ENCODE results near the gene SHISA6. TPM values are rescaled to one million over a fixed set of nuclear protein-coding genes. Genes with fewer than 3 reads are reported as not detected.

The SHISA6 gene
- total RNA-seq, 1 experiment from 2014 or later, result not detected

DNA sequence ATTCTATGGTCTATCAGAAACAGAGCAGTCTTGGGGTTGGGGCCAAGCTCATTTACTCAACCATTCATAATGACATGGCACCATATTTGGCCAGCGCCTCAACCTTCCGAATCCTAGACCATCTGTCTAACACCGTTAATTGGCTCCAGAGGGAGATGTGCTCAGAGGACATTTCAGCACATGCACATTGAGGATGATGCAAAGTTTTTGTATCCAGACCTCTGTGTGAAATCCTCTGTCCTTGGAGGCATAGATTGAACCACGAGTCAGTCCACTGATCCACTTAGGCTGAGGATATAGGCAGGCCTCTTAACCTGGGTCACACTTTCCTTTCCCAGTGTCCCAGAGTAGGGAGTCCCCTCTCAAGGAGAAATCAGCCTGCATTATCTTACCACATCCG is 85.5 kb downstream of the SHISA6 start:
- ATAC-seq, result no peak
- intact Hi-C loops (cut with micrococcal nuclease; ENCODE audit: unreplicated experiment), result no loop called here
- TF ChIP-seq, protein P1, sequence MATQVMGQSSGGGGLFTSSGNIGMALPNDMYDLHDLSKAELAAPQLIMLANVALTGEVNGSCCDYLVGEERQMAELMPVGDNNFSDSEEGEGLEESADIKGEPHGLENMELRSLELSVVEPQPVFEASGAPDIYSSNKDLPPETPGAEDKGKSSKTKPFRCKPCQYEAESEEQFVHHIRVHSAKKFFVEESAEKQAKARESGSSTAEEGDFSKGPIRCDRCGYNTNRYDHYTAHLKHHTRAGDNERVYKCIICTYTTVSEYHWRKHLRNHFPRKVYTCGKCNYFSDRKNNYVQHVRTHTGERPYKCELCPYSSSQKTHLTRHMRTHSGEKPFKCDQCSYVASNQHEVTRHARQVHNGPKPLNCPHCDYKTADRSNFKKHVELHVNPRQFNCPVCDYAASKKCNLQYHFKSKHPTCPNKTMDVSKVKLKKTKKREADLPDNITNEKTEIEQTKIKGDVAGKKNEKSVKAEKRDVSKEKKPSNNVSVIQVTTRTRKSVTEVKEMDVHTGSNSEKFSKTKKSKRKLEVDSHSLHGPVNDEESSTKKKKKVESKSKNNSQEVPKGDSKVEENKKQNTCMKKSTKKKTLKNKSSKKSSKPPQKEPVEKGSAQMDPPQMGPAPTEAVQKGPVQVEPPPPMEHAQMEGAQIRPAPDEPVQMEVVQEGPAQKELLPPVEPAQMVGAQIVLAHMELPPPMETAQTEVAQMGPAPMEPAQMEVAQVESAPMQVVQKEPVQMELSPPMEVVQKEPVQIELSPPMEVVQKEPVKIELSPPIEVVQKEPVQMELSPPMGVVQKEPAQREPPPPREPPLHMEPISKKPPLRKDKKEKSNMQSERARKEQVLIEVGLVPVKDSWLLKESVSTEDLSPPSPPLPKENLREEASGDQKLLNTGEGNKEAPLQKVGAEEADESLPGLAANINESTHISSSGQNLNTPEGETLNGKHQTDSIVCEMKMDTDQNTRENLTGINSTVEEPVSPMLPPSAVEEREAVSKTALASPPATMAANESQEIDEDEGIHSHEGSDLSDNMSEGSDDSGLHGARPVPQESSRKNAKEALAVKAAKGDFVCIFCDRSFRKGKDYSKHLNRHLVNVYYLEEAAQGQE (IDR thresholded peaks at IDR 0.05; ENCODE audit: insufficient read depth in 1 of 2, low read depth in 2 of 2, low read length in 1 of 2), result no peak
- no peak for TF ChIP-seq SIN3A (IDR thresholded peaks at IDR 0.05; ENCODE audit: borderline replicate concordance, insufficient read depth, low read depth, low read length)
- TF ChIP-seq TCF7L2 (IDR thresholded peaks at IDR 0.05; ENCODE audit: low read depth, low read length), result no peak
- TF ChIP-seq POLR2AphosphoS5 (IDR thresholded peaks at IDR 0.05; ENCODE audit: low read depth, low read length), result no peak
- TF ChIP-seq, protein P2, sequence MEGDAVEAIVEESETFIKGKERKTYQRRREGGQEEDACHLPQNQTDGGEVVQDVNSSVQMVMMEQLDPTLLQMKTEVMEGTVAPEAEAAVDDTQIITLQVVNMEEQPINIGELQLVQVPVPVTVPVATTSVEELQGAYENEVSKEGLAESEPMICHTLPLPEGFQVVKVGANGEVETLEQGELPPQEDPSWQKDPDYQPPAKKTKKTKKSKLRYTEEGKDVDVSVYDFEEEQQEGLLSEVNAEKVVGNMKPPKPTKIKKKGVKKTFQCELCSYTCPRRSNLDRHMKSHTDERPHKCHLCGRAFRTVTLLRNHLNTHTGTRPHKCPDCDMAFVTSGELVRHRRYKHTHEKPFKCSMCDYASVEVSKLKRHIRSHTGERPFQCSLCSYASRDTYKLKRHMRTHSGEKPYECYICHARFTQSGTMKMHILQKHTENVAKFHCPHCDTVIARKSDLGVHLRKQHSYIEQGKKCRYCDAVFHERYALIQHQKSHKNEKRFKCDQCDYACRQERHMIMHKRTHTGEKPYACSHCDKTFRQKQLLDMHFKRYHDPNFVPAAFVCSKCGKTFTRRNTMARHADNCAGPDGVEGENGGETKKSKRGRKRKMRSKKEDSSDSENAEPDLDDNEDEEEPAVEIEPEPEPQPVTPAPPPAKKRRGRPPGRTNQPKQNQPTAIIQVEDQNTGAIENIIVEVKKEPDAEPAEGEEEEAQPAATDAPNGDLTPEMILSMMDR (IDR thresholded peaks at IDR 0.05), result no peak

DNA sequence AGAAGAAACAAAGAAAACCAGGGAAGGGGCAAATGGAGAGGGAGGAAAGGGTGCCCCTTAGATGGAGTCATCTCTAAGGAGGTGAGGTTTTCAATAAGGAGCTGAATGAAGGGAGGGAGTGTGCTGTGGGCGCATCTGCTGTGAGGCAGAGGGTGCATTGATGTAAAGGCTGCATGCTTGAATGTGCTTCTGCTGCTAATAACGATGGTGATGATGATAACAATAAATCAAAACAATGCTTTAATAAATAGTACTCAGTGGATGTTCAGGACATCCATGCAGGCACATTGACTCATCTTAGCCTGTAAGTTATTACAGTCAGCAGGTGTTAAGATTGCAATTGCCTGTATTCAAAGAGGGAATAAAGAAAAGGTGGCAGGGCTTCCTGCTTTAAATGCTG is 87.8 kb downstream of the SHISA6 start:
- ChIA-PET POLR2A (no interaction called here), CTCF (no interaction called here)
- ATAC-seq (no peak), DNase-seq (ENCODE audit: low read depth, low spot score) (no peak)
- BruUV-seq (replicated peaks), result no TSS peak
- no peak overlapping the region for H3K27ac ChIP-seq (ENCODE audit: low read length)
- no peak for TF ChIP-seq TCF7L2 (IDR thresholded peaks at IDR 0.05; ENCODE audit: low read depth, low read length)
- TF ChIP-seq, protein P2 (IDR thresholded peaks at IDR 0.05), result no peak
- no peaks in the 10 kb centered on the region for H3K4me1 ChIP-seq (ENCODE audit: control insufficient read depth, insufficient read depth, low read length)
- H3K9me3 ChIP-seq (ENCODE audit: control insufficient read depth, insufficient read depth, low read depth, low read length), result no peaks in the 10 kb centered on the region
- H3K36me3 ChIP-seq (ENCODE audit: control insufficient read depth, insufficient read depth, low read length), result no peaks in the 10 kb centered on the region
- H3K27me3 ChIP-seq (ENCODE audit: control insufficient read depth, insufficient read depth, low read length), result no peaks in the 10 kb centered on the region
- no peak overlapping the region for H3K4me3 ChIP-seq (ENCODE audit: low read depth in 2 of 2, low read length in 2 of 2)
- in situ Hi-C loops (cut with HindIII; ENCODE audit: low pct_unique_long_range_greater_than_20kb, low sequenced_read_pairs), result no loop called here
- intact Hi-C loops (cut with micrococcal nuclease; ENCODE audit: unreplicated experiment), result no loop called here

More for the DNA sequence above, 85.5 kb downstream of the SHISA6 start:
- H3K36me3 ChIP-seq (ENCODE audit: control insufficient read depth, insufficient read depth, low read length), result no peaks in the 10 kb centered on the region
- in situ Hi-C loops (cut with HindIII; ENCODE audit: low pct_unique_long_range_greater_than_20kb, low sequenced_read_pairs), result no loop called here
- no peak overlapping the region for H3K4me3 ChIP-seq (ENCODE audit: low read depth in 2 of 2, low read length in 2 of 2)
- no TSS peak for BruUV-seq (replicated peaks)
- H3K27me3 ChIP-seq (ENCODE audit: control insufficient read depth, insufficient read depth, low read length), result no peaks in the 10 kb centered on the region
- no peak for DNase-seq (ENCODE audit: low read depth, low spot score)
- H3K4me1 ChIP-seq (ENCODE audit: control insufficient read depth, insufficient read depth, low read length), result no peaks in the 10 kb centered on the region
- no peaks in the 10 kb centered on the region for H3K9me3 ChIP-seq (ENCODE audit: control insufficient read depth, insufficient read depth, low read depth, low read length)
- CTCF ChIA-PET, result no interaction called here
- H3K27ac ChIP-seq (ENCODE audit: low read length), result no peak overlapping the region
- POLR2A ChIA-PET, result no interaction called here

DNA sequence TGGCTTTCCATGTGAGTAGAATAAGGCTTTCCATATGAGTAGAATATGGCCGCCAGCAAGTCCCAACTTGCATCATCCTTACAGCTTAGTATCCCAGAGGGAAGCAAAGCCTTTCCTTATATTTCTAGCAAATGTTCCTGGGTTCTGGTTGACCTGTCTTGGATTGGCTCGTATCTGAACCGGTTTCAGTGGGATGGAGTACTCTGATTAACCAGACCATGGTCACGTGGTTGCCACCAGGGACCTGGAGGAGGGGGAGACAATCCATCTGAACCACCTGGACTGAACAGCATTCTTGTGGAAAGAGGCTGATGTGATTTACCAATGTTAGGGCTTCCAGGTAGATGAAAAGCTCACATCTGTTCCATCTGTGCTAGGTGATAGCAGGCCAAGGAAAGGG is 89.0 kb downstream of the SHISA6 start:
- no peaks in the 10 kb centered on the region for H3K4me1 ChIP-seq (ENCODE audit: control insufficient read depth, insufficient read depth, low read length)
- no peaks in the 10 kb centered on the region for H3K9me3 ChIP-seq (ENCODE audit: control insufficient read depth, insufficient read depth, low read depth, low read length)
- no peaks in the 10 kb centered on the region for H3K36me3 ChIP-seq (ENCODE audit: control insufficient read depth, insufficient read depth, low read length)
- intact Hi-C loops (cut with micrococcal nuclease; ENCODE audit: unreplicated experiment) (no loop called here), in situ Hi-C loops (cut with HindIII; ENCODE audit: low pct_unique_long_range_greater_than_20kb, low sequenced_read_pairs) (no loop called here)
- CTCF ChIA-PET, result no interaction called here
- H3K27ac ChIP-seq (ENCODE audit: low read length), result no peak overlapping the region
- H3K27me3 ChIP-seq (ENCODE audit: control insufficient read depth, insufficient read depth, low read length), result no peaks in the 10 kb centered on the region
- ATAC-seq (no peak), DNase-seq (ENCODE audit: low read depth, low spot score) (no peak)
- H3K4me3 ChIP-seq (ENCODE audit: low read depth in 2 of 2, low read length in 2 of 2), result no peak overlapping the region
- POLR2A ChIA-PET, result no interaction called here
- BruUV-seq (replicated peaks), result no TSS peak
- TF ChIP-seq TCF7L2 (IDR thresholded peaks at IDR 0.05; ENCODE audit: low read depth, low read length), result no peak
- TF ChIP-seq, protein P1 (IDR thresholded peaks at IDR 0.05; ENCODE audit: insufficient read depth in 1 of 2, low read depth in 2 of 2, low read length in 1 of 2), result no peak

Data from Panc1 (cell line).